ENCODE measurements around the gene LATS2. TPM values are rescaled to one million over a fixed set of nuclear protein-coding genes. Genes with fewer than 3 reads are reported as not detected.
A peak's percentile ranks its signal among the peaks of the same experiment; 100 is the strongest.
"Not testable (repeated sequence)": the region's sequence is repeated elsewhere in the genome, so short reads cannot be mapped to it uniquely, and the experiment has no call there.

Gene LATS2
- total RNA-seq, 1 experiment from 2014 or later = 8.6 TPM

GRCh38 chr13:21065686-21066085 is 4.3 kb upstream of the LATS2 start:
- Histone ChIP-seq H3K36me3 (replicated peaks; ENCODE audit: control insufficient read depth, insufficient read depth, low read length) (no peaks in the 10 kb centered on the region), H3K4me3 (ENCODE audit: insufficient read depth, low read depth, low read length) (no peak overlapping the region), H3K27me3 (ENCODE audit: control insufficient read depth, insufficient read depth, low read length) (no peaks in the 10 kb centered on the region)
- no peak for DNase-seq

- H3K27me3 ChIP-seq (ENCODE audit: control insufficient read depth, insufficient read depth, low read length) = no peaks in the 10 kb centered on the region
- H3K4me3 ChIP-seq (ENCODE audit: insufficient read depth, low read depth, low read length) = no peak overlapping the region
- DNase-seq = no peak
- H3K36me3 ChIP-seq (replicated peaks; ENCODE audit: control insufficient read depth, insufficient read depth, low read length) = no peaks in the 10 kb centered on the region
Measured at GRCh38 chr13:21063031-21063430, 1.6 kb upstream of the LATS2 start.

GRCh38 chr13:21060338-21061028 is 903 bp downstream of the LATS2 start:
- peak; percentile 74 for DNase-seq

GRCh38 chr13:21059641-21060337 is 1.6 kb downstream of the LATS2 start:
- no peaks in the 10 kb centered on the region for H3K36me3 ChIP-seq (replicated peaks; ENCODE audit: control insufficient read depth, insufficient read depth, low read length)
- peak; percentile 71 for DNase-seq
- peak overlapping the region; percentile 87 for H3K4me3 ChIP-seq (ENCODE audit: insufficient read depth, low read depth, low read length)
- no peaks in the 10 kb centered on the region for H3K27me3 ChIP-seq (ENCODE audit: control insufficient read depth, insufficient read depth, low read length)

More at GRCh38 chr13:21060338-21061028, 903 bp downstream of the LATS2 start:
- no peaks in the 10 kb centered on the region for H3K36me3 ChIP-seq (replicated peaks; ENCODE audit: control insufficient read depth, insufficient read depth, low read length)
- H3K27me3 ChIP-seq (ENCODE audit: control insufficient read depth, insufficient read depth, low read length) = no peaks in the 10 kb centered on the region
- H3K4me3 ChIP-seq (ENCODE audit: insufficient read depth, low read depth, low read length) = peak overlapping the region; percentile 87

- Histone ChIP-seq H3K4me3 (ENCODE audit: insufficient read depth, low read depth, low read length) (no peak overlapping the region), H3K36me3 (replicated peaks; ENCODE audit: control insufficient read depth, insufficient read depth, low read length) (no peaks in the 10 kb centered on the region), H3K27me3 (ENCODE audit: control insufficient read depth, insufficient read depth, low read length) (no peaks in the 10 kb centered on the region)
- DNase-seq = peak; percentile 42
Measured at GRCh38 chr13:21058361-21058760, 3.0 kb downstream of the LATS2 start.

GRCh38 chr13:21055511-21056045 is 5.8 kb downstream of the LATS2 start:
- DNase-seq = no peak
- H3K36me3 ChIP-seq (replicated peaks; ENCODE audit: control insufficient read depth, insufficient read depth, low read length) = no peaks in the 10 kb centered on the region; the same call in 1 of the 2 replicates
- no peak overlapping the region for H3K4me3 ChIP-seq (ENCODE audit: insufficient read depth, low read depth, low read length)
- H3K27me3 ChIP-seq (ENCODE audit: control insufficient read depth, insufficient read depth, low read length) = no peaks in the 10 kb centered on the region

GRCh38 chr13:21055016-21055415 is 6.4 kb downstream of the LATS2 start:
- DNase-seq = no peak
- Histone ChIP-seq H3K27me3 (ENCODE audit: control insufficient read depth, insufficient read depth, low read length) (no peaks in the 10 kb centered on the region), H3K4me3 (ENCODE audit: insufficient read depth, low read depth, low read length) (no peak overlapping the region), H3K36me3 (replicated peaks; ENCODE audit: control insufficient read depth, insufficient read depth, low read length) (no peaks in the 10 kb centered on the region; the same call in 1 of the 2 replicates)

- Histone ChIP-seq H3K4me3 (ENCODE audit: insufficient read depth, low read depth, low read length) (no peak overlapping the region), H3K36me3 (replicated peaks; ENCODE audit: control insufficient read depth, insufficient read depth, low read length) (no peaks in the 10 kb centered on the region; the same call in 1 of the 2 replicates), H3K27me3 (ENCODE audit: control insufficient read depth, insufficient read depth, low read length) (no peaks in the 10 kb centered on the region)
- DNase-seq = no peak
Measured at GRCh38 chr13:21054313-21054712, 7.1 kb downstream of the LATS2 start.

- no peak for DNase-seq
- Histone ChIP-seq H3K27me3 (ENCODE audit: control insufficient read depth, insufficient read depth, low read length) (no peaks in the 10 kb centered on the region), H3K4me3 (ENCODE audit: insufficient read depth, low read depth, low read length) (no peak overlapping the region), H3K36me3 (replicated peaks; ENCODE audit: control insufficient read depth, insufficient read depth, low read length) (no peaks in the 10 kb centered on the region; the same call in 1 of the 2 replicates)
Measured at GRCh38 chr13:21053231-21053630, 8.2 kb downstream of the LATS2 start.

GRCh38 chr13:21051675-21052074 is 9.7 kb downstream of the LATS2 start:
- Histone ChIP-seq H3K27me3 (ENCODE audit: control insufficient read depth, insufficient read depth, low read length) (no peaks in the 10 kb centered on the region), H3K36me3 (replicated peaks; ENCODE audit: control insufficient read depth, insufficient read depth, low read length) (no peaks in the 10 kb centered on the region; the same call in 1 of the 2 replicates), H3K4me3 (ENCODE audit: insufficient read depth, low read depth, low read length) (no peak overlapping the region)
- DNase-seq = no peak

- Histone ChIP-seq H3K4me3 (ENCODE audit: insufficient read depth, low read depth, low read length) (no peak overlapping the region), H3K36me3 (replicated peaks; ENCODE audit: control insufficient read depth, insufficient read depth, low read length) (peaks cover 2% of the 10 kb centered on the region), H3K27me3 (ENCODE audit: control insufficient read depth, insufficient read depth, low read length) (no peaks in the 10 kb centered on the region)
- no peak for DNase-seq
Measured at GRCh38 chr13:21050288-21051197, 10.8 kb downstream of the LATS2 start.

GRCh38 chr13:21049731-21050130 is 11.7 kb downstream of the LATS2 start:
- not testable (repeated sequence) for DNase-seq; H3K36me3 ChIP-seq (replicated peaks; ENCODE audit: control insufficient read depth, insufficient read depth, low read length); H3K27me3 ChIP-seq (ENCODE audit: control insufficient read depth, insufficient read depth, low read length); H3K4me3 ChIP-seq (ENCODE audit: insufficient read depth, low read depth, low read length)

GRCh38 chr13:21048901-21049698 is 12.3 kb downstream of the LATS2 start:
- peaks cover 6% of the 10 kb centered on the region for H3K36me3 ChIP-seq (replicated peaks; ENCODE audit: control insufficient read depth, insufficient read depth, low read length)
- peak; percentile 41 for DNase-seq
- no peaks in the 10 kb centered on the region for H3K27me3 ChIP-seq (ENCODE audit: control insufficient read depth, insufficient read depth, low read length)
- H3K4me3 ChIP-seq (ENCODE audit: insufficient read depth, low read depth, low read length) = no peak overlapping the region

Data from H7 (cell line).